Posterior vena cava (tissue), 2 donors: ENCODE measurements around the gene ITGB7. TPM values are rescaled to one million over a fixed set of nuclear protein-coding genes. Genes with fewer than 3 reads are reported as not detected.
A peak's percentile ranks its signal among the peaks of the same experiment; 100 is the strongest.
"Not testable (repeated sequence)": the region's sequence is repeated elsewhere in the genome, so short reads cannot be mapped to it uniquely, and the experiment has no call there.

Experiments used
- DNase-seq: peaks from one replicate; pipeline ENCODE4 v3.0.0-alpha.2; 2020; ENCODE audit warnings: low spot score
- intact Hi-C, 2 donors: fragments of 100-400 bp; cut with DNase I; formaldehyde crosslinking; loops; one replicate each; pipeline versions ENCODE4 v1.14.1 to v1.14.2; 2022 to 2023
- total RNA-seq, 2 donors: library from RNA; stranded (reverse); fragmentation: NEBNext Ultra II Directional; extraction: Animal tissue kit (Norgen Biotek cat#: 25700); gene quantifications; one replicate each; pipeline ENCODE4 v1.2.1, GENCODE V29; 2021
- donor health status: DM: yes; HTN: yes; CAD: no.
- donor health status: DM: yes; HTN: yes; CAD: no.

The ITGB7 gene
- total RNA-seq, 2 donors from 2014 or later: 2.1 to 2.9 TPM

- DNase-seq: no peak
- intact Hi-C loops: loop anchor here in 1 of 2 donors (5.0 kb wide), 1 partner anchor 1305 kb away; the partner anchor contains the start of gene GTSF1
These were observed 40.2 kb downstream of the ITGB7 start for GRCh38 chr12:53166837-53167236.

DNA sequence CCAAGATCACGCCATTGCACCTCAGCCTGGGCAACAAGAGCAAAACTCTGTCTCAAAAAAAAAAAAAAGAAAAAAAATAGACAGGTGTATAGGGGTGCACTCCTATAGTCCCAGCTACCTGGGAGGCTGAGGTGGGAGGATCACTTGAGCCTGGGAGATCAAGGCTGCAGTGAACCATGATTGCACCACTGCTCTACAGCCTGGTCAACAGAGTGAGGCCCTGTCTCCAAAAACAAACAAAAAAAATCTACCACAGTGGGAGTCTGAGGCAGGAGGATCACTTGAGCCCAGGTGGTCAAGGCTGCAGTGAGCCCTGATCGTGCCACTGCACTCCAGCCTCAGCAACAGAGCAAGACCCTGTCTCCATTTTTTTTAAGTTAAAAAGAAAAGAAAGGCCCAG, 44.0 kb downstream of the ITGB7 start:
- not testable (repeated sequence) for DNase-seq
- intact Hi-C loops: loop anchor here in 1 of 2 donors (5.0 kb wide), 1 partner anchor 34 kb away; no protein-coding TSS in a partner anchor

DNA sequence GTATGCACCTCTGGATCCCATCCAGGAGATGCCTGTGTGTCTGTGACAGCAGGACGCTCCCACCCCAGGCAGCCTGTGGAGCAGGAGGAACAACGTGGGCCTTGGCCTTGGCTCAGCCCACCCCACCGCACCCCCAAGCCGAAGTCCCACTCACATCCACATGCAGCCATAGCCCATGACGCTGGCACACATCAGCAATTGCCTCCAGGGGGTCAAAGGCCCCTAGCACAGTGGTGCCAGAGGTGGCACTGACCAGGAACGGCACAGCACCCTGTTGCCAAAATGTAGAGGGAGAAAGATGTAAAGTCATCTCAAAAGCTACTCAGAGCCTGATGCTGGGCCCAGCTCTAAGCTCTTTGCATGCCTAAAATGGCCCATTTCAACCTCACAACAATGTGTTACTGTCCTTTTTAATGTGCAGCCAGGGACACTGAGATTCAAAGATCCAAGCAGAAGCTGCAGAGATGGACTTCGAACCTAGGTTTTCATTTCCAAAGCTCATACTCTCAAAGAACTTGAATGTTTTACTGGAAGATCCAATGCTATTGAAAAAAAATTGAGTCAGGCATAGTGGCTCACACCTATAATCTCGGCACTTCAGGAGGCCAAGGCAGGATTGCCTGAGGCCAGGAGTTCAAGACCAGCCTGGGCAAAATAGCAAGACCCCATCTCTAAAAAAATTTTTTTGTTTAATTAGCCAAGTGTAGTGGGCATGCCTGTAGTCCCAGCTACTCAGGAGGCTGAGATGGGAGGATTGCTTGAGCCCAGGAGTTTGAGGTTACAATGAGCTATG, 45.7 kb downstream of the ITGB7 start:
- no peak for DNase-seq
- intact Hi-C loops: loop anchor here in 1 of 2 donors (2.0 to 5.0 kb wide), 2 partner anchors 17 to 36 kb away; no protein-coding TSS in a partner anchor

DNA sequence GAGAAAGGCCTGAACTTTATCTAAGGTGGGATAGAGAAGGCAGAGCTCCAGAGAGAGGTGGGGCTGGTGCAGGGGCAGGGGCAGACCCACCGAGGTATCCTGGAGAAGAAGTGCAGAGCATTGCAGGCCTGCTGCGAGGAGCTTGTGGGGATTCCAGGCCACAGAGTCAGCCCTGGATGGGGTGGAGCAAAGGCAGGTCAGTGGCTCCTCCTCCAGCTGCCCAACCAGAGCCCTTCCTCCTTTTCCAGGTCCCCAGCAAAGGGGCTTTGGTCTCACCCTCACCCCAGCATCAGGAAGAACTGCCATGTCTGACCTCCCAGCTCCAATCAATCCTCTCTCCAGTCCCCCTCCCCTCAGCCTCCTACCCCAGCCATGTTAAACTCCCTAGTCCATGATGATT, 46.4 kb downstream of the ITGB7 start:
- DNase-seq: no peak
- intact Hi-C loops: loop anchor here in 1 of 2 donors (2.0 to 5.0 kb wide), 2 partner anchors 18 to 37 kb away; no protein-coding TSS in a partner anchor

DNA sequence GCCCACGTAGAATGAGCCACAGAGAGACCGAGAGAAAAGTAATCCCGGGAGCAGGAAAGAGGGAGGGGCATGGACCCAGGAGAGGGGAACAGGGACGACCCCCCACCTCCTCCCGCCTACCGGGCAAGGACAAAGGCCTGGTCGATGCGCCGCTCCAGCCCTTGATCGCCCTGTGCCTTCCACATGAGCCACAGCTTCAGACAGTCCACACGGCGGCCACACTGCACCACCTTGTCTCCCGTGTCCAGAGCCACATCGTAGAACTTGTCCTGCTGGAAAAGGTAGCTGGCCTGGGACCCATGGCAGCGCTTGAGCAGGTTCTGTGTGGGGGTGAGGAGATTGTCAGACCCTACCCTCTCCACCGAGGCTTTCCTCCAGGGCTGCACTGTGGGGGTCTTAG, 47.1 kb downstream of the ITGB7 start:
- intact Hi-C loops: loop anchor here in 1 of 2 donors (2.0 to 5.0 kb wide), 2 partner anchors 19 to 37 kb away; no protein-coding TSS in a partner anchor

GRCh38 chr12:53159195-53159839, 47.7 kb downstream of the ITGB7 start:
- intact Hi-C loops: no loop called here

More for the DNA sequence above, 47.1 kb downstream of the ITGB7 start:
- DNase-seq: no peak

DNA sequence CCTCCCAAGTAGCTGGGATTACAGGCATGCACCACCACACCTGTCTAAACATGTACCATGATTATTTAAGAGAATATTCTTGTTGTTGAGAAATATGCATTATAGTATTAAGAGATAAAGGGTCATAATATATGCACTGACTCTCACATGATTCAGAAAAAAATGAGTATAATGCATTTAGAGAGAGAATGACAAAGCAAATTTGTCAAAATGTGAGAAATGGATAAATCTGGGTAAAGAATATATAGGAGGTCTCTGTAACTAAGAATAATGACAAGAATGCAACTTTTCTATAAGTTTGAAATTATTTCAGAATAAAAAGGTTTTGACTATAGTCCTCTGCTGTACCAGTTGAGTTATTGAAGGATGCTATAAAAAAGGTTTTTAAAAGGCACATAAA, 54.7 kb downstream of the ITGB7 start:
- intact Hi-C loops: no loop called here
- DNase-seq: no peak

More at GRCh38 chr12:53159195-53159839, 47.7 kb downstream of the ITGB7 start:
- peak; percentile 95 for DNase-seq

DNA sequence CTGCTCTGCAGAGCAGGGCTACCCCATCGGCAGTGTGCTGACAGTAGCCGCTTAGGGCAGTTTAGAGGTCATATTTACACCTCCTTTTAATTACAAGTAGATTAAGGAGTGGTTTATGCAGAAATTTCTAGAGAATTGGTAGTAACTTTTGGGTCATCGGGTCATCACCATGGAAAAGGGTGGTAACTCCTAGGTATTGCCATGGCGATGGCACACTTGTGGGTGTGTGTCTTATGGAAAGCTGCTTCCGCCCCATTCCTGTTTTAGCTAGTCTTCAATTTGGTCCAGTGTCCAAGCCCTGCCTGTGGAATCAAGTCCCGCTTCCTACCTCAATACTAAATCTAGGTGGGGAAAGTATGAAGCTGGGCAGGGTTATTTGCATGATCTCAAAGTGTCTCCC, 56.0 kb downstream of the ITGB7 start:
- no peak for DNase-seq

GRCh38 chr12:53147653-53148052, 59.4 kb downstream of the ITGB7 start:
- intact Hi-C loops: no loop called here

More for the DNA sequence above, 56.0 kb downstream of the ITGB7 start:
- intact Hi-C loops: no loop called here

GRCh38 chr12:53147181-53147580, 59.9 kb downstream of the ITGB7 start:
- no peak for DNase-seq
- intact Hi-C loops: no loop called here

More at GRCh38 chr12:53147653-53148052, 59.4 kb downstream of the ITGB7 start:
- DNase-seq: no peak

- intact Hi-C loops: no loop called here
- no peak for DNase-seq
These were observed 61.4 kb downstream of the ITGB7 start for GRCh38 chr12:53145383-53146260.

DNA sequence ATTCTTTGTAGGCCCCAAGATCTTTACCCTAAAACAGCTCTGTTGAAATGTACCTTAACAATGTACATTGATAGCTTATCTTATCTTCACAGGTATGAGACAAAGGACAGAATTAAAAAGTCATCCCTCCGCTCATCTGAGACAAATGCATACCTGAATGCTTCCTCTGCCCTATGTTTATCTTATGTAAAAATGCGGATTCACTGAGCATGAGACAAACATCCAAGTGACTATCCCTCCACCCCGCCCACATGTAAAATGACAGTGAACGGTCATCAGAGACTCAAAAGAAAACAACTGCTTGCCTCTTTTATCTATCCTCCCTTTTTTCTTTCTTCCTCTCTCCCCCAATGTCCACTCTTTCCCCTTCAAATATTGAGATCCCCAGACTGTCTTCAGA, 63.7 kb downstream of the ITGB7 start:
- intact Hi-C loops: no loop called here
- DNase-seq: no peak

Other genes starting within 250 kb of the ITGB7 start
- gene EIF4B, start 200.8 kb downstream of the ITGB7 start, total RNA-seq: 100 to 1,000 TPM; 311 to 314 TPM
- 100 to 1,000 TPM; 139 to 218 TPM for gene TNS2, start 157.2 kb downstream of the ITGB7 start, total RNA-seq
- 10 to 100 TPM; 77.6 to 90.5 TPM for gene SPRYD3, start 127.9 kb downstream of the ITGB7 start, total RNA-seq
- gene IGFBP6, start 109.6 kb downstream of the ITGB7 start, total RNA-seq: 100 to 1,000 TPM; 679 to 733 TPM
- under 1 TPM; 0.32 to 0.90 TPM for gene SOAT2, start 103.8 kb downstream of the ITGB7 start, total RNA-seq
- 10 to 100 TPM; 23.7 to 27.4 TPM for gene ZNF740, start 26.5 kb downstream of the ITGB7 start, total RNA-seq
- 10 to 100 TPM; 16.4 to 22.3 TPM for gene CSAD, start 26.3 kb downstream of the ITGB7 start, total RNA-seq
- gene RARG, start 25.0 kb upstream of the ITGB7 start, total RNA-seq: 10 to 100 TPM; 33.4 to 38.1 TPM
- 1 to 10 TPM in 1 of 2 donors, under 1 TPM in 1; 0.62 to 1.0 TPM for gene ESPL1, start 61.0 kb upstream of the ITGB7 start, total RNA-seq
- 100 to 1,000 TPM; 473 to 486 TPM for gene PFDN5, start 88.3 kb upstream of the ITGB7 start, total RNA-seq
- 10 to 100 TPM; 35.6 to 37.8 TPM for gene MYG1, start 92.4 kb upstream of the ITGB7 start, total RNA-seq
- gene AAAS, start 114.4 kb upstream of the ITGB7 start, total RNA-seq: 10 to 100 TPM; 29.5 to 35.3 TPM
- not detected for gene SP7, start 129.1 kb upstream of the ITGB7 start, total RNA-seq
- gene SP1, start 172.9 kb upstream of the ITGB7 start, total RNA-seq: 10 to 100 TPM; 55.1 to 59.9 TPM
- gene AMHR2, start 216.6 kb upstream of the ITGB7 start, total RNA-seq: not detected
- 100 to 1,000 TPM in 1 of 2 donors, 10 to 100 TPM in 1; 99.1 to 102 TPM for gene PRR13, start 234.5 kb upstream of the ITGB7 start, total RNA-seq
- 100 to 1,000 TPM; 500 to 501 TPM for gene PCBP2, start 244.9 kb upstream of the ITGB7 start, total RNA-seq